ENCODE data around the gene YPEL2. TPM values are rescaled to one million over a fixed set of nuclear protein-coding genes. Genes with fewer than 3 reads are reported as not detected.

The YPEL2 gene
- total RNA-seq, 1 donor from 2014 or later = 41.1 TPM

DNA sequence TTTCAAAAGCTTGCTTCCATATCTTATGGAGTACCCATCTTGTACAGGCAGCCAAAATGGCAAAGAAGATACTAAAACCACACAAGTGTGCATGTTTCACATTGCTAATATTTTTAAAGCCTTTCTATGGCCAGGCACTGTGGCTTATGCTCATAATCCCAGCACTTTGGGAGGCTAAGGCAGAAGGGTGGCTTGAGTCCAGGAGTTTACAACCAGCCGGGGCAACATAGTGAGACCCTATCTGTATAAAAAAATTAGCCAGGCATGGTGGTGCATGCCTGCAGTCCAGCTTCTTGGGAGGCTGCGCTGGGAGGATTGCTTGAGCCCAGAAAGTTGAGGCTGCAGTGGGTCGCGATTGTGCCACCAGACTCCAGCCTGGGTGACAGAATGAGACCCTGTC lies 71.3 kb downstream of the YPEL2 start:
- no peak overlapping the region for H3K4me2 ChIP-seq (ENCODE audit: low read length)
- no peak overlapping the region for H2AFZ ChIP-seq (ENCODE audit: low read depth, low read length)
- H3K27ac ChIP-seq (ENCODE audit: low read depth, low read length) = no peak overlapping the region
- H3K27me3 ChIP-seq (ENCODE audit: insufficient read depth, low read length) = no peaks in the 10 kb centered on the region
- no peak overlapping the region for H3K27ac Mint-ChIP-seq (ENCODE audit: unreplicated experiment)
- H3K4me3 ChIP-seq (ENCODE audit: insufficient read depth, low read depth, low read length) = no peak overlapping the region
- no peaks in the 10 kb centered on the region for H3K79me2 ChIP-seq (ENCODE audit: insufficient read depth, low read length)
- H3K4me1 Mint-ChIP-seq (ENCODE audit: low read depth, unreplicated experiment) = peaks cover 8% of the 10 kb centered on the region
- FAIRE-seq (no peak), DNase-seq (ENCODE audit: low read depth) (no peak)
- peaks cover 8% of the 10 kb centered on the region for H3K4me1 ChIP-seq (ENCODE audit: insufficient read depth, low read length)
- no peak overlapping the region for H3K4me3 Mint-ChIP-seq (ENCODE audit: unreplicated experiment)
- no peaks in the 10 kb centered on the region for H4K20me1 ChIP-seq (ENCODE audit: insufficient read depth, low read length)
- H3K9me3 Mint-ChIP-seq (ENCODE audit: unreplicated experiment) = no peaks in the 10 kb centered on the region
- no peaks in the 10 kb centered on the region for H3K27me3 Mint-ChIP-seq (ENCODE audit: low read depth, unreplicated experiment)
- H3K9me3 ChIP-seq (ENCODE audit: insufficient read depth, low read depth, low read length) = no peaks in the 10 kb centered on the region
- H3K9ac ChIP-seq (ENCODE audit: low read length) = no peak overlapping the region
- TF ChIP-seq, protein P1, sequence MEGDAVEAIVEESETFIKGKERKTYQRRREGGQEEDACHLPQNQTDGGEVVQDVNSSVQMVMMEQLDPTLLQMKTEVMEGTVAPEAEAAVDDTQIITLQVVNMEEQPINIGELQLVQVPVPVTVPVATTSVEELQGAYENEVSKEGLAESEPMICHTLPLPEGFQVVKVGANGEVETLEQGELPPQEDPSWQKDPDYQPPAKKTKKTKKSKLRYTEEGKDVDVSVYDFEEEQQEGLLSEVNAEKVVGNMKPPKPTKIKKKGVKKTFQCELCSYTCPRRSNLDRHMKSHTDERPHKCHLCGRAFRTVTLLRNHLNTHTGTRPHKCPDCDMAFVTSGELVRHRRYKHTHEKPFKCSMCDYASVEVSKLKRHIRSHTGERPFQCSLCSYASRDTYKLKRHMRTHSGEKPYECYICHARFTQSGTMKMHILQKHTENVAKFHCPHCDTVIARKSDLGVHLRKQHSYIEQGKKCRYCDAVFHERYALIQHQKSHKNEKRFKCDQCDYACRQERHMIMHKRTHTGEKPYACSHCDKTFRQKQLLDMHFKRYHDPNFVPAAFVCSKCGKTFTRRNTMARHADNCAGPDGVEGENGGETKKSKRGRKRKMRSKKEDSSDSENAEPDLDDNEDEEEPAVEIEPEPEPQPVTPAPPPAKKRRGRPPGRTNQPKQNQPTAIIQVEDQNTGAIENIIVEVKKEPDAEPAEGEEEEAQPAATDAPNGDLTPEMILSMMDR (IDR thresholded peaks at IDR 0.05; ENCODE audit: insufficient read depth, low read depth, low read length) = no peak
- TF ChIP-seq EZH2 (IDR thresholded peaks at IDR 0.05; ENCODE audit: insufficient read depth, low read length) = no peak
- H3K36me3 Mint-ChIP-seq (ENCODE audit: low read depth, unreplicated experiment) = peaks cover 24% of the 10 kb centered on the region
- H3K36me3 ChIP-seq (ENCODE audit: insufficient read depth, low read length) = no peaks in the 10 kb centered on the region

DNA sequence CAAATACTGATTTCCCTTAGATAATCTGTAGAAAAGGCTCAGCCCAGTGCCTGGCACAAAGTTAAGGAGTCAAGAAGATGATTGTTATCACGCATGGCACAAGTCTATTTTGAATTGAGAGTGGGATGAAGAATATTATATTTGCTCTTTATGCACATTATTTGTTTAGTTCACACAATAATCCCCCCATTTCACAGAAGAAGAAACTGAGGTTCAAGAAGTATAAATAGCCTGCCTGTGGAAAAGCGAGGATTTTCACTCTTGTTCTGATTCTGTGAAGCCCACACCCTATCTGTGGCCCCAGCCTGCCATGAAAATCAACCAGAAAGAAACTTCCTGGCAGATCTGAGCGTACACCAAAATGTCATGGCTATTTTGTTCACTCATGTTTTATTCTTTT lies 73.0 kb downstream of the YPEL2 start:
- no peak for TF ChIP-seq EZH2 (IDR thresholded peaks at IDR 0.05; ENCODE audit: insufficient read depth, low read length)
- TF ChIP-seq, protein P1 (IDR thresholded peaks at IDR 0.05; ENCODE audit: insufficient read depth, low read depth, low read length) = no peak
- no peak overlapping the region for H2AFZ ChIP-seq (ENCODE audit: low read depth, low read length)
- no peak overlapping the region for H3K4me3 Mint-ChIP-seq (ENCODE audit: unreplicated experiment)
- no peaks in the 10 kb centered on the region for H3K9me3 Mint-ChIP-seq (ENCODE audit: unreplicated experiment)
- no peaks in the 10 kb centered on the region for H4K20me1 ChIP-seq (ENCODE audit: insufficient read depth, low read length)
- peaks cover 7% of the 10 kb centered on the region for H3K4me1 Mint-ChIP-seq (ENCODE audit: low read depth, unreplicated experiment)
- no peaks in the 10 kb centered on the region for H3K27me3 Mint-ChIP-seq (ENCODE audit: low read depth, unreplicated experiment)
- DNase-seq (ENCODE audit: low read depth) (no peak), FAIRE-seq (no peak)
- no peaks in the 10 kb centered on the region for H3K79me2 ChIP-seq (ENCODE audit: insufficient read depth, low read length)
- no peak overlapping the region for H3K9ac ChIP-seq (ENCODE audit: low read length)
- H3K27me3 ChIP-seq (ENCODE audit: insufficient read depth, low read length) = no peaks in the 10 kb centered on the region
- H3K27ac Mint-ChIP-seq (ENCODE audit: unreplicated experiment) = no peak overlapping the region
- H3K36me3 ChIP-seq (ENCODE audit: insufficient read depth, low read length) = no peaks in the 10 kb centered on the region
- peaks cover 15% of the 10 kb centered on the region for H3K36me3 Mint-ChIP-seq (ENCODE audit: low read depth, unreplicated experiment)
- H3K9me3 ChIP-seq (ENCODE audit: insufficient read depth, low read depth, low read length) = no peaks in the 10 kb centered on the region
- no peak overlapping the region for H3K4me2 ChIP-seq (ENCODE audit: low read length)
- H3K27ac ChIP-seq (ENCODE audit: low read depth, low read length) = no peak overlapping the region
- peaks cover 8% of the 10 kb centered on the region for H3K4me1 ChIP-seq (ENCODE audit: insufficient read depth, low read length)
- no peak overlapping the region for H3K4me3 ChIP-seq (ENCODE audit: insufficient read depth, low read depth, low read length)

DNA sequence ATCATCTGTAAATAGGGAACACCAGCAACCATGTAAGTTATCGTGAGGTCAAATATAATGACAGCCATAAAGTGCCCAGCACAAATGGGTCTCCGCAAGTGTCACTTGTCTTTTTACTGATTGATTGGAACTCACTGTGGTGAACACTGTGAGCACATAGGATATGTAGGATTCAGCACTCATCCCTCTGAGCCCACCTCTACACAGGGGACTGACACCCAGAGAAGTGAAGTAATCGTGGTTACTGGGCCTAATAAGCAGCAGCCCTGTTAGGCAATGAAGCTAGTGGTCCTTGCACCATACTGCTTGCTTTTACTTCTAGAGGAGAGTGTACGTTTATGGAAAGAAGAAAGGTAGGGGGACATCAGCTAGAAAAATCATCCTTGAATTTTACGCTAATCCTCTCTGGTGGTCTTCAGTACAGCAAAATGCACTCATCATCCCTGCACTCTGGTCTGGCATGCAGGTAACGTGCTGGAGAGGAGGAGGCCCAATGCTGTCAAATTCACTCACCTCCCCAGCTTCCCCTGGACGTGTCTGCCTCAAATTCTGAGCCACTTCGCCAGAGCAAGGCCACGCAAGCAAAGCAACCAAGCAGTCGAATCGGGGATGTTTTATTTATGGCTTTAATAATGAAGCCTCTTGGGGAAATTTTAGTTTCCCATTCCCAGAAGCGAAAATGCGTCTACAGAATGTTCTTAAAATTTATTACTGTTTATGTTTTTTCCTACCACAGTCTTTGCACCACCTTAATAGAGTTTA lies 74.7 kb downstream of the YPEL2 start:
- no peaks in the 10 kb centered on the region for H3K36me3 ChIP-seq (ENCODE audit: insufficient read depth, low read length)

More for the DNA sequence above, 74.7 kb downstream of the YPEL2 start:
- DNase-seq (ENCODE audit: low read depth) (no peak), FAIRE-seq (no peak)
- Histone ChIP-seq H3K4me3 (ENCODE audit: insufficient read depth, low read depth, low read length) (no peak overlapping the region), H3K4me1 (ENCODE audit: insufficient read depth, low read length) (peaks cover 8% of the 10 kb centered on the region), H3K27ac (ENCODE audit: low read depth, low read length) (no peak overlapping the region), H3K9me3 (ENCODE audit: insufficient read depth, low read depth, low read length) (peaks cover 5% of the 10 kb centered on the region), H4K20me1 (ENCODE audit: insufficient read depth, low read length) (no peaks in the 10 kb centered on the region), H3K27me3 (ENCODE audit: insufficient read depth, low read length) (no peaks in the 10 kb centered on the region), H3K79me2 (ENCODE audit: insufficient read depth, low read length) (no peaks in the 10 kb centered on the region), H3K9ac (ENCODE audit: low read length) (no peak overlapping the region), H2AFZ (ENCODE audit: low read depth, low read length) (no peak overlapping the region), H3K4me2 (ENCODE audit: low read length) (no peak overlapping the region)
- Mint-ChIP-seq H3K27me3 (ENCODE audit: low read depth, unreplicated experiment) (no peaks in the 10 kb centered on the region), H3K36me3 (ENCODE audit: low read depth, unreplicated experiment) (peaks cover 9% of the 10 kb centered on the region), H3K4me1 (ENCODE audit: low read depth, unreplicated experiment) (peaks cover 7% of the 10 kb centered on the region), H3K4me3 (ENCODE audit: unreplicated experiment) (no peak overlapping the region), H3K9me3 (ENCODE audit: unreplicated experiment) (no peaks in the 10 kb centered on the region), H3K27ac (ENCODE audit: unreplicated experiment) (no peak overlapping the region)
- no peak for TF ChIP-seq EZH2 (IDR thresholded peaks at IDR 0.05; ENCODE audit: insufficient read depth, low read length)
- TF ChIP-seq, protein P1 (IDR thresholded peaks at IDR 0.05; ENCODE audit: insufficient read depth, low read depth, low read length) = no peak

Data from astrocyte (in vitro differentiated cells and primary cell).